Measurements from ENCODE around the gene CYP4F11. TPM values are rescaled to one million over a fixed set of nuclear protein-coding genes. Genes with fewer than 3 reads are reported as not detected.
A peak's percentile ranks its signal among the peaks of the same experiment; 100 is the strongest.
"Not testable (repeated sequence)": the region's sequence is repeated elsewhere in the genome, so short reads cannot be mapped to it uniquely, and the experiment has no call there.

CYP4F11 gene
- total RNA-seq, 2 donors from 2014 or later = not detected

DNA sequence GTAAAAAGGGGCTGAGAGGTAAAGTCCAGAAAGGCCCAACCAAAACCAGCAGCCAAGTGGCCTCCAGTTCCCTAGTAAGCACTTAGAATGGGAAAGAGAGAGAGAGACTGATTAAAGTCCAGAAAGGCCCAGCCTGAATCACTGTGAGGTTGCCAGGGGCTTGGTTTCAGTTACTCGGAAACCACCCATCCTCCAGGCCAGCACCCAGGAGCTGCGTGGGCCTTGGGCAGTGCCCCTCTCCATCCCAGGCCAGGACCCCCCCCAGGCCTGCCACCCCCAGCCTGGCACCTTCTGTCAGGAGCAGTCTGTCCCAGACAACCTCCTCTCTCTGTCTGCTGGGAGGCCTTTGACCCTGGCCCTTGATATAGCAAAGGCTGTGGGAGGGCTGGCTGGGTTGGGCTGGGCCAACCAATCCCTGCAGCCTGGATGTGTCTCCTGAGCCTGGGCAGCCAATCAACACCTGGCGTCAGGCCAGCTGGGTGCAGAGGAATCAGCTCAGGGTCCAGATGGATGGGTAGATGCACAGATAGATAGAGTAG is 36.5 kb downstream of the CYP4F11 start, which contains the start of gene CYP4F2:
CYP4F2 (minus strand) TSS at position 337 of the 539 bp plus-strand sequence. CDS start 463 bp downstream, outside the sequence.
- Mint-ChIP-seq H3K36me3 (no peaks in the 10 kb centered on the region), H3K9me3 (no peaks in the 10 kb centered on the region)
- no peak for DNase-seq (ENCODE audit: low spot score in 2 of 2)

DNA sequence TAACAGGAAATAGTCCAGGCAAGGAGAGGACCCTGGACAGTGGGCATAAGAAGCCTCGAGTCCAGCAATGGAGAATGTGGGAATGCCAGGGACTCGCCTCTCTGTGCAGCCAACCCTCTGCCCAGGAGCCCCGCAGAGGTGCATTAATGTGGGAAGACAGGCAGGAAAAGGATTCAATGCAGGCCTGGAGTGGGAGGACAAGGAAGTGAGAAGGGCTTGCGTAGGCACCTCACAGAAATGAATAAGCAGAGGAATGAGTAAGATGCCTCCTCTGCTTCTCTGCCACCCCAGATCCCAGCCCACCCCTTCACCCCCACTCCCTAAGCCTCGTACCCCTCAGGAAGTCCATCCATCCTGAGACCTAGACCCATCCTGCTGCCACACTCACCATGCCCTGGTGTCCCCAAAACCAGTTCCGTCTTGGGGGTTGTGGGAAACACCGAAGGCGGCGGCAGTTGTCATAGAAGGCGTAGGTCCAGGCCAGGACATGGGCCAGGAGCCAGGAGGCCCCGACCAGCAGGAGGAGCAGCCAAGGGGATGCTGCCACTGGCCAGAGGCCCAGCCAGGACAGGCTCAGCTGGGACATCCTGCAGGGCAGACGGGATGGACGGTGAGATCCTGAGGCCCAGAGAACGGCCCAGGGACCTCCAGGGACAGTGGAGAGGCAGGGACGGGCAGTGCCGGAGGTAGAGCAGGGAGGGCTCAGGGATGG is 37.1 kb downstream of the CYP4F11 start:
- ATAC-seq (no peak), DNase-seq (ENCODE audit: low spot score in 2 of 2) (no peak)
- Mint-ChIP-seq H3K27ac (no peak overlapping the region), H3K9me3 (no peaks in the 10 kb centered on the region), H3K36me3 (no peaks in the 10 kb centered on the region)

More for the DNA sequence above, 36.5 kb downstream of the CYP4F11 start, which contains the start of gene CYP4F2:
- H3K27ac Mint-ChIP-seq = no peak within 1 kb of the TSS
- no peak for ATAC-seq

DNA sequence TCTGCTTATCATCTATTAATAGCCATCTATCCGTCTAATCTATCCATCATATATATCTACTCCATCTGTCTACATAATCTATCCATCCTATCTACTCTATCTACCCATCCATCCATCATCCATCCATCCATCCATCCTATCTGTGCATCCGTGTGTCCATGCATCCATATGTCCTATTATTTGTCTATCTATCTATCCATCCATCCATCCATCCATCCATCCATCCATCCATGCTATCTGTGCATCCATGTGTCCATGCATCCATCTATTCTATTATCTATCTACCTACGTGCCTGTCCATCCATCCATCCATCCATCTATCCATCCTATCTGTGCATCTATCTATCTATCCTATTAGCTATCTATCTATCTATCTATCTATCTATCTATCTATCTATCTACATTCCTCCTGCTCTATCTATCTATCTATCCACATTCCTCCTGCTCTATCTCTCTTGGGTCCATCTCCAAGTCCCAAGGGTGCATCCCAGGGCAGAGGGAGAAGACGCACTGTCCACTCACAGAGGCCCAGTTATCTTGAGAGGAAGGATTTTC is 38.4 kb downstream of the CYP4F11 start:
- no peak for ATAC-seq

GRCh38 chr19:15894359-15894758 is 40.0 kb downstream of the CYP4F11 start:
- DNase-seq (ENCODE audit: low spot score in 2 of 2) (no peak), ATAC-seq (no peak)
- Mint-ChIP-seq H3K27ac (peak overlapping the region in 1 of 2 donors; percentile 8), H3K36me3 (no peaks in the 10 kb centered on the region), H3K9me3 (no peaks in the 10 kb centered on the region)

More for the DNA sequence above, 38.4 kb downstream of the CYP4F11 start:
- DNase-seq (ENCODE audit: low spot score in 2 of 2) = no peak
- no peaks in the 10 kb centered on the region for H3K9me3 Mint-ChIP-seq
- no peak overlapping the region for H3K27ac Mint-ChIP-seq
- no peaks in the 10 kb centered on the region for H3K36me3 Mint-ChIP-seq

DNA sequence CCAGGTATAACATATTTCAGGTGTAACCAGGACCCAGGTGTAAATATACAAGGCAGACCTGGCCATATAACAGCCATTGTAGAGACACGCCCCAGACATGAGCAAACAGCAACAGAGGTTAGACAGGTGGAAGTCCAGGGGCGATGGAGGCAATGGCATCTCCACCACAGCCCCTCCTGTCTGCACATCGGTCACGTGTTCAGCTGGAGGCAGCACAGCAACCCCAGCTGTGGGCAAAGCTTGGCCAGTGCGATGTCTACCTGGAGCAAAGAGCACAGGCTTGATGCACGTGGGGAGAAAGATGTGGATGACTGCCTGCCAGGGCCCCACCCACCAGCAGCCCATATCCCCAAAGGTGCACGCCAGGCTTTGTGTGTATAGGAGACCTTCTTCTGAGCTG is 40.9 kb downstream of the CYP4F11 start:
- ATAC-seq = no peak
- H3K36me3 Mint-ChIP-seq = no peaks in the 10 kb centered on the region
- H3K27ac Mint-ChIP-seq = no peak overlapping the region
- H3K9me3 Mint-ChIP-seq = no peaks in the 10 kb centered on the region
- no peak for DNase-seq (ENCODE audit: low spot score in 2 of 2)

DNA sequence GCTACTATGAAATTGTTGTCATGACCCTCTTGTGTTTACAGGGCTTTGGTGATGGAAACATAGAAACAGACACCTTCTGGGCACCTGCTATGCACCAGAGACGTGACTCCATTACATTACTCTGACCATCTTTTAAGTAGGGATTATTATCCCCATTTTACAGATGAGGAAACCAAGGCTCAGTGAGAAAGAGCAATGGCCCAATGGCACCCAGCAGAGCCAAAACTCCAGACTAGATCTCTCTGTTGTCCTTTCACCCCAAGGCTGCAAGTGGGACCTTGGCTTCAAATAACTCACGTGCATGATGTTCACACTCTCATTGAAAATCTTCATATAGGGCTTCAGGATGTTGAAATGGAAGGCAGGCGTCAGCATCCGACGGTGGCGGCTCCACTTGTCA is 42.3 kb downstream of the CYP4F11 start:
- no peak overlapping the region for H3K27ac Mint-ChIP-seq
- DNase-seq (ENCODE audit: low spot score in 2 of 2) = no peak
- no peaks in the 10 kb centered on the region for H3K36me3 Mint-ChIP-seq
- no peaks in the 10 kb centered on the region for H3K9me3 Mint-ChIP-seq
- ATAC-seq = no peak

- Mint-ChIP-seq H3K36me3 (no peaks in the 10 kb centered on the region), H3K9me3 (no peaks in the 10 kb centered on the region), H3K27ac (no peak overlapping the region)
- ATAC-seq (no peak), DNase-seq (ENCODE audit: low spot score in 2 of 2) (no peak)
These were observed 42.9 kb downstream of the CYP4F11 start for GRCh38 chr19:15891434-15891833.

GRCh38 chr19:15889339-15889738 is 45.0 kb downstream of the CYP4F11 start:
- ATAC-seq; DNase-seq (ENCODE audit: low spot score in 2 of 2); H3K27ac Mint-ChIP-seq; H3K9me3 Mint-ChIP-seq; H3K36me3 Mint-ChIP-seq: not testable (repeated sequence)

DNA sequence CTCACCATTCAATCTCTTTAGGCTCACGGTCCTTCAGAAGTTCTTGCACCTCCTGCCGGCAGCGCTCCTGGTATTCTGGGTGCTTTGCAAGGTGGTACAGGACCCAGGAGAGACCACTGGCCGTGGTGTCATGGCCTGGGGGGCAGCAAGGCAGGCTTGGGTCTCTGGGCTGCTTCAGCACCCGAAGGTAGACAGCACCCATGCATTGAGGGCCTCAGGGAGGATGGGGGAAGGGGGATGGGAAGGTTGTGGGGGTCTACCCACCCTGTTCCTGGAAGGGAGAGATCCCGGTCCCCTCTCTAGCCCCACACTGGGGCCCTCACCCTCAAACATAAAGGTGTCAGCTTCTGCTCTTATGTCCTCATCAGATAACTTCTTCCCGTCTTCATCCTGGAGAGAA is 48.4 kb downstream of the CYP4F11 start:
- H3K36me3 Mint-ChIP-seq = no peaks in the 10 kb centered on the region
- DNase-seq (ENCODE audit: low spot score in 2 of 2) (no peak), ATAC-seq (no peak)
- no peak overlapping the region for H3K27ac Mint-ChIP-seq
- H3K9me3 Mint-ChIP-seq = no peaks in the 10 kb centered on the region

- Mint-ChIP-seq H3K27ac (no peak overlapping the region), H3K9me3 (no peaks in the 10 kb centered on the region), H3K36me3 (no peaks in the 10 kb centered on the region)
- DNase-seq (ENCODE audit: low spot score in 2 of 2) (no peak), ATAC-seq (no peak)
These were observed 49.2 kb downstream of the CYP4F11 start for GRCh38 chr19:15885167-15885566.

DNA sequence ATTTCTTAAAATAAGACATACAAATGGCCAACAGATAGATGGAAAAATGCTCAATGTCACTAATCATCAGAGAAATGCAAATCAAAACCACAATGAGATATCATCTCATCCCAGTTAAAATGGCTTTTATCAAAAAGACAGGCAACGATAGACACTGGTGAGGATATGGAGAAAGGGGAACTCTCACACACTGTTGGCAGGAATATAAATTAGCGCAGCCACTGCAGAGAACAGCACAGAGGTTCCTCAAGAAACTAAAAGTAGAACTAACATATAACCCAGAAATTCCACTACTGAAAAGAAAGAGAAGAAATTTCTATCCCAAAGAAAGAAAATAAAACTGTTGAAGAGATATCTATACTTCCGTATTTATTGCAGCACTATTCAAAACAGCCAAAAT is 51.0 kb downstream of the CYP4F11 start:
- not testable (repeated sequence) for H3K9me3 Mint-ChIP-seq; H3K27ac Mint-ChIP-seq; H3K36me3 Mint-ChIP-seq; DNase-seq (ENCODE audit: low spot score in 2 of 2); ATAC-seq

DNA sequence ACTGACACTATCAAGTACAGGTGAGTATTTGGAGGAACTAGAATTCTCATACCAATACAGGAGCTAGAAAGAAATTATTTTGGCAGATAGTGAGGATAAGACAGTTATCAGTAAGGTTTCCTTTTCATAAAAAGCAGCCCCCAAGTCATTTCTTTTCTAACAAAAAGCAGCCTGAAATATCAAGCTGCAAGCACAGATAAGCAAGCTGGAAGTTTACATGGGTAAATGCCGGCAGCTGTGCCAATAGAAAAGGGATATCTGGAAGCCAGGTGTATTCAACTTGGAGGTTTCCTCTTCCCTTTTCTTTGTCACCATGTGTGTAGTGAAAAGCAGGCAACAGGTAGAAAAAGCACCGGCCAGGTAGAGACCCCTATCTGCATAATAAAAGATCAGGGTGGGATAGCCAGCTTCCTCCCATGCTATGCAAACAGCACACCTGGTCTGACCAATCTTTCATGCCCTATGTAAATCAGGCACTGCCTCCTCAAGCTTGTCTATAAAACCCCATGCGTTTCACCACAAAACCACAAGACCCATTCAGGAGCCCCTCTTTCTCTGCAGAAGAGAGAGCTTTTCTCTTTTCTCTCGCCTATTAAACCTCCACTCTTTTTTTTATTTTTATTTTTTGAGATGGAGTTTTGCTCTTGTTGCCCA is 59.4 kb downstream of the CYP4F11 start:
- Mint-ChIP-seq H3K36me3 (no peaks in the 10 kb centered on the region), H3K27ac (no peak overlapping the region), H3K9me3 (no peaks in the 10 kb centered on the region)
- DNase-seq (ENCODE audit: low spot score in 2 of 2) (no peak), ATAC-seq (no peak)

- DNase-seq (ENCODE audit: low spot score in 2 of 2); H3K27ac Mint-ChIP-seq; ATAC-seq; H3K9me3 Mint-ChIP-seq; H3K36me3 Mint-ChIP-seq: not testable (repeated sequence)
These were observed 60.6 kb downstream of the CYP4F11 start for GRCh38 chr19:15873771-15874170.

GRCh38 chr19:15871570-15871969 is 62.8 kb downstream of the CYP4F11 start:
- ATAC-seq (peak in 1 of 2 donors; percentile 56), DNase-seq (ENCODE audit: low spot score in 2 of 2) (no peak)
- H3K36me3 Mint-ChIP-seq = no peaks in the 10 kb centered on the region
- no peaks in the 10 kb centered on the region for H3K9me3 Mint-ChIP-seq
- no peak overlapping the region for H3K27ac Mint-ChIP-seq

- Mint-ChIP-seq H3K27ac (no peak overlapping the region), H3K9me3 (no peaks in the 10 kb centered on the region)
These were observed 64.5 kb downstream of the CYP4F11 start for GRCh38 chr19:15869873-15870272.

GRCh38 chr19:15869109-15869555 is 65.2 kb downstream of the CYP4F11 start:
- DNase-seq (ENCODE audit: low spot score in 2 of 2) (peak in 1 of 2 donors; percentile 6), ATAC-seq (peak; percentile 44 to 84)
- H3K36me3 Mint-ChIP-seq = no peaks in the 10 kb centered on the region
- H3K9me3 Mint-ChIP-seq = no peaks in the 10 kb centered on the region
- no peak overlapping the region for H3K27ac Mint-ChIP-seq

More at GRCh38 chr19:15869873-15870272, 64.5 kb downstream of the CYP4F11 start:
- ATAC-seq (no peak), DNase-seq (ENCODE audit: low spot score in 2 of 2) (no peak)
- no peaks in the 10 kb centered on the region for H3K36me3 Mint-ChIP-seq

- Mint-ChIP-seq H3K9me3 (no peaks in the 10 kb centered on the region), H3K36me3 (no peaks in the 10 kb centered on the region), H3K27ac (no peak overlapping the region)
- ATAC-seq (no peak), DNase-seq (ENCODE audit: low spot score in 2 of 2) (no peak)
These were observed 67.7 kb downstream of the CYP4F11 start for GRCh38 chr19:15866636-15867035.
